Mucosa of descending colon (tissue), 3 donors: Measurements from ENCODE around the gene CASKIN1. TPM values are rescaled to one million over a fixed set of nuclear protein-coding genes. Genes with fewer than 3 reads are reported as not detected.

Experiments used
- ATAC-seq: fragments of 200-7000 bp; cut with Tn5 transposase; one replicate; pipeline ENCODE4 v1.9.1; 2020; ENCODE audit warnings: mild to moderate bottlenecking, moderate library complexity
- DNase-seq, 3 donors: peaks; one replicate each; pipeline ENCODE4 v3.0.0-alpha.2; 2020
- H3K36me3 ChIP-seq: fragments of 200-600 bp; one replicate; pipeline ENCODE4 v1.8.0; 2021; ENCODE audit warnings: low read depth, mild to moderate bottlenecking
- H3K4me1 ChIP-seq: fragments of 200-600 bp; one replicate; pipeline ENCODE4 v1.8.0; 2021; ENCODE audit warnings: low read depth, mild to moderate bottlenecking
- H3K4me3 ChIP-seq: fragments of 200-600 bp; one replicate; pipeline ENCODE4 v1.8.0; 2021; ENCODE audit warnings: mild to moderate bottlenecking
- H3K9me3 ChIP-seq: fragments of 200-600 bp; one replicate; pipeline ENCODE4 v1.8.0; 2021; ENCODE audit warnings: mild to moderate bottlenecking
- intact Hi-C, 2 donors: fragments of 100-400 bp; cut with DNase I in 1 of 2; cut with micrococcal nuclease in 1 of 2; formaldehyde crosslinking; loops; one replicate each; pipeline versions ENCODE4 v1.11.0 to v1.11.1; 2022; cut with DNase I, micrococcal nuclease
- total RNA-seq, 3 donors: library from RNA; stranded (reverse); fragmentation: NEBNext Ultra II Directional in 2 of 3; extraction: Animal tissue kit (Norgen Biotek cat#: 25700) in 2 of 3; gene quantifications; one replicate each; pipeline versions ENCODE4 v1.2.1 to v1.2.4, GENCODE V29; 2021 to 2023
- TF ChIP-seq, protein P1 (sequence below): fragments of 200-600 bp; IDR thresholded peaks from one replicate; pipeline ENCODE4 v1.8.0; 2022; ENCODE audit warnings: antibody characterized with exemption, mild to moderate bottlenecking
- donor health status: DM: no; HTN: no; CAD: no; lungs with moderate emphysema.
- donor health status: DM: no; HTN: no; CAD: no.
- donor health status: DM: no; HTN: yes; CAD: no.

Gene CASKIN1
- total RNA-seq, 3 donors from 2014 or later, result 0.06 to 1.5 (median 1.0) TPM

DNA sequence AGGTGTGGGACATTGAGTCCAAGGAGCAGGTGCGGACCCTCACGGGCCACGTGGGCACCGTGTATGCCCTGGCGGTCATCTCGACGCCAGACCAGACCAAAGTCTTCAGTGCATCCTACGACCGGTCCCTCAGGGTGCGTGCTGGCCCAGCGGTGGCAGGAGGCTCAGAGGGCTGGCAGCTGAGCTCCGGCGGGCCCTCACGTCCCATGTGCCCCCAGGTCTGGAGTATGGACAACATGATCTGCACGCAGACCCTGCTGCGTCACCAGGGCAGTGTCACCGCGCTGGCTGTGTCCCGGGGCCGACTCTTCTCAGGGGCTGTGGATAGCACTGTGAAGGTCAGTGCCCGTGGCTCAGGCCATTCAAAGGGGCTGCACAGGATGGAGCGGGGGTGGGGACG is 20.4 kb downstream of the CASKIN1 start:
- ATAC-seq, result no peak
- Histone ChIP-seq H3K9me3 (no peaks in the 10 kb centered on the region), H3K36me3 (peaks cover 3% of the 10 kb centered on the region), H3K4me3 (no peak overlapping the region), H3K4me1 (no peaks in the 10 kb centered on the region)
- no peak for DNase-seq
- TF ChIP-seq, protein P1, sequence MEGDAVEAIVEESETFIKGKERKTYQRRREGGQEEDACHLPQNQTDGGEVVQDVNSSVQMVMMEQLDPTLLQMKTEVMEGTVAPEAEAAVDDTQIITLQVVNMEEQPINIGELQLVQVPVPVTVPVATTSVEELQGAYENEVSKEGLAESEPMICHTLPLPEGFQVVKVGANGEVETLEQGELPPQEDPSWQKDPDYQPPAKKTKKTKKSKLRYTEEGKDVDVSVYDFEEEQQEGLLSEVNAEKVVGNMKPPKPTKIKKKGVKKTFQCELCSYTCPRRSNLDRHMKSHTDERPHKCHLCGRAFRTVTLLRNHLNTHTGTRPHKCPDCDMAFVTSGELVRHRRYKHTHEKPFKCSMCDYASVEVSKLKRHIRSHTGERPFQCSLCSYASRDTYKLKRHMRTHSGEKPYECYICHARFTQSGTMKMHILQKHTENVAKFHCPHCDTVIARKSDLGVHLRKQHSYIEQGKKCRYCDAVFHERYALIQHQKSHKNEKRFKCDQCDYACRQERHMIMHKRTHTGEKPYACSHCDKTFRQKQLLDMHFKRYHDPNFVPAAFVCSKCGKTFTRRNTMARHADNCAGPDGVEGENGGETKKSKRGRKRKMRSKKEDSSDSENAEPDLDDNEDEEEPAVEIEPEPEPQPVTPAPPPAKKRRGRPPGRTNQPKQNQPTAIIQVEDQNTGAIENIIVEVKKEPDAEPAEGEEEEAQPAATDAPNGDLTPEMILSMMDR, result no peak
- intact Hi-C loops, result no loop called here

DNA sequence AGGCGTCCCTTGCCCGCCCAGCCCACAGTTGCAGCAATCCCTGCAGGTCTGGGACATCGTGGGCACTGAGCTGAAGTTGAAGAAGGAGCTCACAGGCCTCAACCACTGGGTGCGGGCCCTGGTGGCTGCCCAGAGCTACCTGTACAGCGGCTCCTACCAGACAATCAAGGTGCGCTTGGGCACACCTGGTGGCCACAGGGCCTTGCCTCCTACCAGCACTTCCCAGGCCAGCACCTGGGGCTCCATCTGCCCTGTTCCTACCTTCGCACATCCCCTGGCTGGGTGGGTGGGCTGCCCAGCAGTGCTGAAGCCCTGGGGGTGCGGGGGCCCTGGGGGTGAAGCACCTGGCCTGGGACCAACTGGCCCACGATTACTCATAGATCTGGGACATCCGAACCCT is 21.0 kb downstream of the CASKIN1 start:
- ATAC-seq, result peak; percentile 5

DNA sequence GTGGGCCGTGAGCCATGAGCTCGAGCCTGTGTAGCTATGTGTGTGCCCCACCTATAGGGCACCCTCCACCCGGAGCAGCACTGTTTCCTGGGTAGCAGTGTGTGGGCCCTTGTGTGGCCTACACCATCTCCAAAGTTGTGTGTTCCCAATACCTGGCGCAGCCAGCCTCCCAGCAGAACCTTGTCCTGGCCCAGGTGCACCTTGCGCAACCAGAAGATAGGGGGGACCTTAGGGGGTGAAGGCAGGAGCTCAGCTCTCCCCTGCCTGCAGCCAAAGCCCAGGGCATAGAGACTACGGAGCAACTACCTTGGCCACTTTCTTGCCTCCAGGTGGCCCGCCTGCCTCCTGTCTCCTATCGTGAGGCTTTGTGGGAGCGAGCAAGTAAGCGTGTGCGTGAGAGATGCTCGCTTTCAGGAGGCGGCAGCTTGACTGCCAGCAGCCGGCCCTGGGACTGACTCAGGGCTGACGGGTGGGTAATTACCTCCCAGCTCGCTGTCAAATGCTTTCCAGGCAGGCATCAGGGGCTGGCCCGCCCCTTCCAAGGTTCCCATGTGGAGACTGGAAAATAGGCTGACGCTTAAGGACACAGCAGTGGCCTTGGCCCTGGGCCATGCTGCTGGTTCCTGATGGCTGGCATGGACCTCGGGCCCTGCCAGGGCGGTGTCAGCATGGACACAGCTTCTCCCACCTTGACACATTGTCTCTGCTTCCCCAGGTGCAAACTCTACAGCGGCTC is 21.8 kb downstream of the CASKIN1 start:
- no peak for ATAC-seq
- no peak overlapping the region for H3K4me3 ChIP-seq
- peaks cover 3% of the 10 kb centered on the region for H3K36me3 ChIP-seq
- TF ChIP-seq, protein P1, result no peak
- no peaks in the 10 kb centered on the region for H3K4me1 ChIP-seq
- H3K9me3 ChIP-seq, result no peaks in the 10 kb centered on the region
- intact Hi-C loops, result no loop called here
- DNase-seq, result no peak

More for the DNA sequence above, 21.0 kb downstream of the CASKIN1 start:
- TF ChIP-seq, protein P1, result no peak
- Histone ChIP-seq H3K36me3 (peaks cover 3% of the 10 kb centered on the region), H3K4me3 (no peak overlapping the region), H3K9me3 (no peaks in the 10 kb centered on the region), H3K4me1 (no peaks in the 10 kb centered on the region)
- intact Hi-C loops, result no loop called here
- DNase-seq, result no peak

DNA sequence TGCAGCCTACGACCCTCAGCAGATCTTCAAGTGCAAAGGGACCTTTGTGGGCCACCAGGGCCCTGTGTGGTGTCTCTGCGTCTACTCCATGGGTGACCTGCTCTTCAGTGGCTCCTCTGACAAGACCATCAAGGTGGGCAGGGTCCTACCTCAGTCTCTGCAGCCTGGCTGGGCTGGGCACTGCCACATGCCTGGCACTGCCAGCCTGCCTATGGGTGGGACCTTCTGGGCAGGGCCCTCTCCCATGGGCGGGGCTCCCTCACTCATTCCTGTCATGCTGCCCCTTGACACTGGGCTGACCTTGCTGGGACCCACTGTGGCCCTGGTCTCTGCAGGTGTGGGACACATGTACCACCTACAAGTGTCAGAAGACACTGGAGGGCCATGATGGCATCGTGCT is 22.5 kb downstream of the CASKIN1 start:
- TF ChIP-seq, protein P1, result no peak
- H3K9me3 ChIP-seq, result no peaks in the 10 kb centered on the region
- DNase-seq, result no peak
- H3K4me1 ChIP-seq, result no peaks in the 10 kb centered on the region
- ATAC-seq, result no peak
- intact Hi-C loops, result no loop called here
- H3K36me3 ChIP-seq, result peaks cover 3% of the 10 kb centered on the region
- H3K4me3 ChIP-seq, result no peak overlapping the region

DNA sequence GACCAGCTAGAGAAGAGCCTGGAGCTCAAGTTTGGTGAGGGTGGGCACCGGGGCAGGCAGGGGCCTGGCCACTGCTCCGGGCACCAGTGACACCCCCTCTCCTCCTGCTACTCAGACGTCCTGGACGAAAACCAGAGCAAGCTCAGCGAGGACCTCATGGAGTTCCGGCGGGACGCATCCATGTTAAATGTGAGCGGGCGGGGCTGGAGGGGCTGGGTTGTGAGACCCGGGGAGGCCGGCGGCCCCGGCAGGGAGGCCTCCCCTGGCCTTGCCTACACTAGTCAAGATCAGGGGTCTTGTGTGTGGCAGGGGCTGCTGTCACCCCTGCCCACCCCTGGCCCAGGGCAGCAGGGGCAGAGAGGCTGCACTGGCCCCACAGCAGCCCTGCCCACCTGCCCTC is 23.0 kb downstream of the CASKIN1 start:
- Histone ChIP-seq H3K36me3 (peaks cover 3% of the 10 kb centered on the region), H3K4me1 (no peaks in the 10 kb centered on the region), H3K9me3 (no peaks in the 10 kb centered on the region), H3K4me3 (no peak overlapping the region)
- no peak for DNase-seq
- intact Hi-C loops, result no loop called here
- TF ChIP-seq, protein P1, result no peak
- ATAC-seq, result no peak
